GM12891 (cell line): ENCODE measurements around the gene ZNF385D.

ENCODE experiments used
- DNase-seq: peaks from one replicate; pipeline ENCODE4 v3.0.0; 2011; ENCODE audit warnings: low spot score; ENCODE audit not compliant: insufficient read length
- FAIRE-seq: peaks from 2 replicates; lab custom pipeline; 2011; peaks lifted over from hg19 to GRCh38; lab: Jason Lieb, UNC
- PAX5 ChIP-seq: IDR thresholded peaks from 2 replicates; pipeline ENCODE4 v1.6.1; 2011; ENCODE audit warnings: low read length, moderate library complexity, mild to moderate bottlenecking; ENCODE audit not compliant: insufficient read depth, severe bottlenecking
- POLR2A ChIP-seq: IDR thresholded peaks from 2 replicates; pipeline ENCODE4 v1.6.1; 2011; ENCODE audit warnings: low read depth, low read length, control low read depth
- POLR2AphosphoS5 ChIP-seq: IDR thresholded peaks from 2 replicates; pipeline ENCODE4 v1.6.1; 2011; ENCODE audit warnings: low read depth, low read length, control low read depth
- POU2F2 ChIP-seq: IDR thresholded peaks from 2 replicates; pipeline ENCODE4 v1.6.1; 2011; ENCODE audit warnings: low read depth, mild to moderate bottlenecking, control low read depth, low read length, moderate library complexity
- SPI1 ChIP-seq: IDR thresholded peaks from 2 replicates; pipeline ENCODE4 v1.6.1; 2011; ENCODE audit warnings: low read depth, low read length, control low read depth
- TAF1 ChIP-seq: IDR thresholded peaks from 2 replicates; pipeline ENCODE4 v1.6.1; 2011; ENCODE audit warnings: low read depth, low read length, control low read depth

ZNF385D gene

GRCh38 chr3:21446945-21447475 lies 304.0 kb downstream of the ZNF385D start:
- FAIRE-seq: no peak
- DNase-seq: no peak
- TF ChIP-seq SPI1: no peak
- TF ChIP-seq PAX5: no peak
- TF ChIP-seq POU2F2: no peak
- TF ChIP-seq TAF1: no peak
- TF ChIP-seq POLR2A: no peak
- TF ChIP-seq POLR2AphosphoS5: no peak

GRCh38 chr3:21446027-21446426 lies 305.0 kb downstream of the ZNF385D start:
- TF ChIP-seq PAX5 (no peak), SPI1 (no peak), POLR2A (no peak), TAF1 (no peak), POU2F2 (no peak), POLR2AphosphoS5 (no peak)

GRCh38 chr3:21441821-21442220 lies 309.2 kb downstream of the ZNF385D start:
- DNase-seq (no peak), FAIRE-seq (no peak)
- TF ChIP-seq PAX5 (no peak), POLR2AphosphoS5 (no peak), POU2F2 (no peak), POLR2A (no peak), SPI1 (no peak), TAF1 (no peak)

More at GRCh38 chr3:21446027-21446426, 305.0 kb downstream of the ZNF385D start:
- no peak for DNase-seq
- FAIRE-seq: no peak

- FAIRE-seq: no peak
These were observed 314.2 kb downstream of the ZNF385D start for GRCh38 chr3:21436835-21437234.

GRCh38 chr3:21435871-21436270 lies 315.1 kb downstream of the ZNF385D start:
- FAIRE-seq (no peak), DNase-seq (no peak)
- TF ChIP-seq SPI1 (no peak), TAF1 (no peak), POU2F2 (no peak), POLR2AphosphoS5 (no peak), POLR2A (no peak), PAX5 (no peak)

More at GRCh38 chr3:21436835-21437234, 314.2 kb downstream of the ZNF385D start:
- TF ChIP-seq POLR2AphosphoS5 (no peak), SPI1 (no peak), PAX5 (no peak), POU2F2 (no peak), TAF1 (no peak), POLR2A (no peak)
- DNase-seq: no peak

- no peak for DNase-seq
- no peak for FAIRE-seq
- no peak for TF ChIP-seq TAF1
- no peak for TF ChIP-seq PAX5
- no peak for TF ChIP-seq SPI1
- no peak for TF ChIP-seq POLR2A
- no peak for TF ChIP-seq POLR2AphosphoS5
- TF ChIP-seq POU2F2: no peak
These were observed 316.7 kb downstream of the ZNF385D start for GRCh38 chr3:21434310-21434709.

- no peak for DNase-seq
- no peak for TF ChIP-seq SPI1
- TF ChIP-seq POU2F2: no peak
- no peak for TF ChIP-seq POLR2AphosphoS5
- TF ChIP-seq TAF1: no peak
- no peak for TF ChIP-seq PAX5
- no peak for TF ChIP-seq POLR2A
- no peak for FAIRE-seq
These were observed 317.3 kb downstream of the ZNF385D start for GRCh38 chr3:21433751-21434150.

GRCh38 chr3:21426920-21427319 lies 324.1 kb downstream of the ZNF385D start:
- DNase-seq: no peak
- FAIRE-seq: no peak
- TF ChIP-seq SPI1: no peak
- no peak for TF ChIP-seq TAF1
- TF ChIP-seq POU2F2: no peak
- TF ChIP-seq POLR2AphosphoS5: no peak
- no peak for TF ChIP-seq POLR2A
- TF ChIP-seq PAX5: no peak

- no peak for DNase-seq
- no peak for TF ChIP-seq PAX5
- no peak for TF ChIP-seq SPI1
- TF ChIP-seq TAF1: no peak
- no peak for TF ChIP-seq POU2F2
- TF ChIP-seq POLR2A: no peak
- no peak for TF ChIP-seq POLR2AphosphoS5
- no peak for FAIRE-seq
These were observed 325.3 kb downstream of the ZNF385D start for GRCh38 chr3:21425715-21426114.

GRCh38 chr3:21421096-21421495 lies 329.9 kb downstream of the ZNF385D start:
- FAIRE-seq (no peak), DNase-seq (no peak)
- TF ChIP-seq POU2F2 (no peak), SPI1 (no peak), PAX5 (no peak), POLR2AphosphoS5 (no peak), POLR2A (no peak), TAF1 (no peak)
